ENCODE data around the gene ATXN8OS. TPM values are rescaled to one million over a fixed set of nuclear protein-coding genes. Genes with fewer than 3 reads are reported as not detected.

ATXN8OS gene
- polyA plus RNA-seq, 1 donor: 0.33 TPM

Other genes starting within 250 kb of the ATXN8OS start
- 0.55 TPM for gene KLHL1, start 626 bp downstream of the ATXN8OS start, polyA plus RNA-seq (ENCODE audit: insufficient read length)